ENCODE results near the gene TRIM66. TPM values are rescaled to one million over a fixed set of nuclear protein-coding genes. Genes with fewer than 3 reads are reported as not detected.

The TRIM66 gene
- total RNA-seq: 10 to 100 TPM; 27.7 to 29.7 TPM
- 0.43 TPM for polyA plus RNA-seq

- Mint-ChIP-seq H3K36me3 (peaks cover 4 to 80% (median 24%) of the 10 kb centered on the region in 3 donors), H3K27me3 (no peaks in the 10 kb centered on the region), H3K9me3 (no peaks in the 10 kb centered on the region), H3K27ac (peak within 1 kb of the TSS; percentile 96 to 99 (median 98)), H3K4me3 (peak within 1 kb of the TSS; percentile 93 to 98 (median 95)), H3K4me1 (peaks cover 43 to 60% (median 54%) of the 10 kb centered on the region in 3 donors)
- Histone ChIP-seq H3K9me3 (ENCODE audit: low read length) (no peaks in the 10 kb centered on the region), H3K4me3 (ENCODE audit: low read length) (peak within 1 kb of the TSS; percentile 96), H3K4me1 (ENCODE audit: insufficient read depth, low read length) (peaks cover 30% of the 10 kb centered on the region), H3K27ac (ENCODE audit: low read depth, low read length) (peak within 1 kb of the TSS; percentile 98), H3K27me3 (ENCODE audit: insufficient read depth, low read length, poor library complexity, severe bottlenecking) (no peaks in the 10 kb centered on the region), H3K36me3 (ENCODE audit: insufficient read depth, low read length) (peaks cover 28% of the 10 kb centered on the region)
- CTCF ChIA-PET: interaction anchor here (0.9 to 2.7 kb wide), 3 partner anchors 11 to 695 kb away, joined by 3 to 6 read pairs (median 3); partner anchors contain the start of gene EIF3F
- peak; percentile 97 to 99 (median 99) for DNase-seq
- POLR2A ChIA-PET: interaction anchor here (0.7 to 1.9 kb wide), 9 partner anchors 9 to 1621 kb away, joined by 3 to 6 read pairs (median 3); partner anchors contain the start of genes AKIP1 and TMEM9B
Measured at GRCh38 chr11:8682303-8683114, at the start of gene TRIM66, which contains the start of gene RPL27A. Gene TRIM66, minus strand, starts transcription at chr11:8682665. Its CDS starts 10,391 bp downstream, at chr11:8672274. Gene RPL27A, plus strand, starts transcription at chr11:8682792. Its CDS starts 22 bp downstream, at chr11:8682814.

GRCh38 chr11:8731647-8732323 is 49.3 kb upstream of the TRIM66 start:
- Mint-ChIP-seq H3K27ac (no peak overlapping the region), H3K4me3 (no peak overlapping the region), H3K4me1 (no peaks in the 10 kb centered on the region), H3K9me3 (no peaks in the 10 kb centered on the region), H3K27me3 (peaks cover 0 to 6% of the 10 kb centered on the region in 2 donors), H3K36me3 (no peaks in the 10 kb centered on the region)
- Histone ChIP-seq H3K4me1 (ENCODE audit: insufficient read depth, low read length) (no peaks in the 10 kb centered on the region), H3K9me3 (ENCODE audit: low read length) (no peaks in the 10 kb centered on the region), H3K27me3 (ENCODE audit: insufficient read depth, low read length, poor library complexity, severe bottlenecking) (no peaks in the 10 kb centered on the region), H3K27ac (ENCODE audit: low read depth, low read length) (no peak overlapping the region), H3K36me3 (ENCODE audit: insufficient read depth, low read length) (no peaks in the 10 kb centered on the region), H3K4me3 (ENCODE audit: low read length) (no peak overlapping the region)
- DNase-seq: no peak
- ChIA-PET POLR2A (no interaction called here), CTCF (no interaction called here)

GRCh38 chr11:8730697-8731020 is 48.2 kb upstream of the TRIM66 start:
- Histone ChIP-seq H3K27me3 (ENCODE audit: insufficient read depth, low read length, poor library complexity, severe bottlenecking) (no peaks in the 10 kb centered on the region), H3K36me3 (ENCODE audit: insufficient read depth, low read length) (no peaks in the 10 kb centered on the region), H3K4me3 (ENCODE audit: low read length) (no peak overlapping the region), H3K4me1 (ENCODE audit: insufficient read depth, low read length) (no peaks in the 10 kb centered on the region), H3K9me3 (ENCODE audit: low read length) (no peaks in the 10 kb centered on the region), H3K27ac (ENCODE audit: low read depth, low read length) (no peak overlapping the region)
- Mint-ChIP-seq H3K27ac (no peak overlapping the region), H3K27me3 (peaks cover 0 to 6% of the 10 kb centered on the region in 2 donors), H3K4me3 (no peak overlapping the region), H3K36me3 (no peaks in the 10 kb centered on the region), H3K4me1 (no peaks in the 10 kb centered on the region), H3K9me3 (no peaks in the 10 kb centered on the region)
- DNase-seq: no peak
- CTCF ChIA-PET: no interaction called here
- POLR2A ChIA-PET: no interaction called here

- DNase-seq: no peak
- no peaks in the 10 kb centered on the region for H3K9me3 Mint-ChIP-seq
- POLR2A ChIA-PET: interaction anchor here (0.5 kb wide), 1 partner anchor 14 kb away, joined by 8 read pairs; no protein-coding TSS in a partner anchor
- Histone ChIP-seq H3K36me3 (ENCODE audit: insufficient read depth, low read length) (no peaks in the 10 kb centered on the region), H3K4me1 (ENCODE audit: insufficient read depth, low read length) (no peaks in the 10 kb centered on the region), H3K27ac (ENCODE audit: low read depth, low read length) (no peak overlapping the region), H3K27me3 (ENCODE audit: insufficient read depth, low read length, poor library complexity, severe bottlenecking) (no peaks in the 10 kb centered on the region), H3K9me3 (ENCODE audit: low read length) (no peaks in the 10 kb centered on the region), H3K4me3 (ENCODE audit: low read length) (no peak overlapping the region)
- H3K4me1 Mint-ChIP-seq: no peaks in the 10 kb centered on the region
- no peak overlapping the region for H3K27ac Mint-ChIP-seq
- CTCF ChIA-PET: no interaction called here
- H3K27me3 Mint-ChIP-seq: peaks cover 0 to 6% of the 10 kb centered on the region in 2 donors
- no peaks in the 10 kb centered on the region for H3K36me3 Mint-ChIP-seq
- H3K4me3 Mint-ChIP-seq: no peak overlapping the region
Measured at GRCh38 chr11:8729837-8730696, 47.6 kb upstream of the TRIM66 start.

- POLR2A ChIA-PET: interaction anchor here (0.5 kb wide), 1 partner anchor 15 kb away, joined by 8 read pairs; no protein-coding TSS in a partner anchor
- Mint-ChIP-seq H3K27me3 (peaks cover 0 to 6% of the 10 kb centered on the region in 2 donors), H3K27ac (peak overlapping the region in 1 of 8 donors; percentile 6), H3K36me3 (no peaks in the 10 kb centered on the region), H3K4me3 (no peak overlapping the region), H3K9me3 (no peaks in the 10 kb centered on the region), H3K4me1 (no peaks in the 10 kb centered on the region)
- CTCF ChIA-PET: no interaction called here
- H3K36me3 ChIP-seq (ENCODE audit: insufficient read depth, low read length): no peaks in the 10 kb centered on the region
- no peaks in the 10 kb centered on the region for H3K9me3 ChIP-seq (ENCODE audit: low read length)
- H3K27me3 ChIP-seq (ENCODE audit: insufficient read depth, low read length, poor library complexity, severe bottlenecking): no peaks in the 10 kb centered on the region
- H3K4me3 ChIP-seq (ENCODE audit: low read length): no peak overlapping the region
- DNase-seq: no peak
- H3K4me1 ChIP-seq (ENCODE audit: insufficient read depth, low read length): no peaks in the 10 kb centered on the region
- H3K27ac ChIP-seq (ENCODE audit: low read depth, low read length): no peak overlapping the region
Measured at GRCh38 chr11:8729067-8729466, 46.6 kb upstream of the TRIM66 start.

GRCh38 chr11:8728563-8728962 is 46.1 kb upstream of the TRIM66 start:
- ChIA-PET POLR2A (no interaction called here), CTCF (no interaction called here)

GRCh38 chr11:8726395-8726794 is 43.9 kb upstream of the TRIM66 start:
- POLR2A ChIA-PET: no interaction called here
- DNase-seq: no peak
- H3K27me3 Mint-ChIP-seq: peaks cover 4 to 20% of the 10 kb centered on the region in 2 donors

More at GRCh38 chr11:8728563-8728962, 46.1 kb upstream of the TRIM66 start:
- Mint-ChIP-seq H3K36me3 (no peaks in the 10 kb centered on the region), H3K9me3 (no peaks in the 10 kb centered on the region), H3K27me3 (peaks cover 0 to 6% of the 10 kb centered on the region in 2 donors), H3K27ac (no peak overlapping the region), H3K4me3 (no peak overlapping the region), H3K4me1 (no peaks in the 10 kb centered on the region)
- no peaks in the 10 kb centered on the region for H3K27me3 ChIP-seq (ENCODE audit: insufficient read depth, low read length, poor library complexity, severe bottlenecking)
- no peaks in the 10 kb centered on the region for H3K36me3 ChIP-seq (ENCODE audit: insufficient read depth, low read length)
- H3K9me3 ChIP-seq (ENCODE audit: low read length): no peaks in the 10 kb centered on the region
- no peak overlapping the region for H3K4me3 ChIP-seq (ENCODE audit: low read length)
- H3K4me1 ChIP-seq (ENCODE audit: insufficient read depth, low read length): no peaks in the 10 kb centered on the region
- no peak for DNase-seq
- no peak overlapping the region for H3K27ac ChIP-seq (ENCODE audit: low read depth, low read length)

More at GRCh38 chr11:8726395-8726794, 43.9 kb upstream of the TRIM66 start:
- H3K27me3 ChIP-seq (ENCODE audit: insufficient read depth, low read length, poor library complexity, severe bottlenecking): no peaks in the 10 kb centered on the region
- H3K27ac Mint-ChIP-seq: no peak overlapping the region
- H3K4me3 ChIP-seq (ENCODE audit: low read length): no peak overlapping the region
- no peaks in the 10 kb centered on the region for H3K9me3 Mint-ChIP-seq
- H3K4me1 ChIP-seq (ENCODE audit: insufficient read depth, low read length): no peaks in the 10 kb centered on the region
- no peak overlapping the region for H3K4me3 Mint-ChIP-seq
- H3K27ac ChIP-seq (ENCODE audit: low read depth, low read length): no peak overlapping the region
- CTCF ChIA-PET: no interaction called here
- H3K4me1 Mint-ChIP-seq: no peaks in the 10 kb centered on the region
- no peaks in the 10 kb centered on the region for H3K36me3 Mint-ChIP-seq
- H3K36me3 ChIP-seq (ENCODE audit: insufficient read depth, low read length): no peaks in the 10 kb centered on the region
- H3K9me3 ChIP-seq (ENCODE audit: low read length): no peaks in the 10 kb centered on the region

All from CD8-positive, alpha-beta memory T cell (primary cell).